ENCODE measurements around the gene BEST2.
A peak's percentile ranks its signal among the peaks of the same experiment; 100 is the strongest.

BEST2 gene

GRCh38 chr19:12782424-12783290 is 31.1 kb downstream of the BEST2 start:
- H3K4me2 ChIP-seq (ENCODE audit: low read depth, low read length): peak overlapping the region; percentile 93
- peak overlapping the region; percentile 78 for H2AFZ ChIP-seq (ENCODE audit: low read length)
- H3K27me3 ChIP-seq (replicated peaks; ENCODE audit: insufficient read depth, low read length): no peaks in the 10 kb centered on the region
- H3K9me2 ChIP-seq (replicated peaks; ENCODE audit: insufficient read depth, low read length): no peaks in the 10 kb centered on the region
- H3K9me3 ChIP-seq (replicated peaks; ENCODE audit: insufficient read depth, low read length): no peaks in the 10 kb centered on the region
- DNase-seq: peak; percentile 23
- H3K4me1 ChIP-seq (ENCODE audit: low read length): peaks cover 12% of the 10 kb centered on the region
- TF ChIP-seq, protein P1, sequence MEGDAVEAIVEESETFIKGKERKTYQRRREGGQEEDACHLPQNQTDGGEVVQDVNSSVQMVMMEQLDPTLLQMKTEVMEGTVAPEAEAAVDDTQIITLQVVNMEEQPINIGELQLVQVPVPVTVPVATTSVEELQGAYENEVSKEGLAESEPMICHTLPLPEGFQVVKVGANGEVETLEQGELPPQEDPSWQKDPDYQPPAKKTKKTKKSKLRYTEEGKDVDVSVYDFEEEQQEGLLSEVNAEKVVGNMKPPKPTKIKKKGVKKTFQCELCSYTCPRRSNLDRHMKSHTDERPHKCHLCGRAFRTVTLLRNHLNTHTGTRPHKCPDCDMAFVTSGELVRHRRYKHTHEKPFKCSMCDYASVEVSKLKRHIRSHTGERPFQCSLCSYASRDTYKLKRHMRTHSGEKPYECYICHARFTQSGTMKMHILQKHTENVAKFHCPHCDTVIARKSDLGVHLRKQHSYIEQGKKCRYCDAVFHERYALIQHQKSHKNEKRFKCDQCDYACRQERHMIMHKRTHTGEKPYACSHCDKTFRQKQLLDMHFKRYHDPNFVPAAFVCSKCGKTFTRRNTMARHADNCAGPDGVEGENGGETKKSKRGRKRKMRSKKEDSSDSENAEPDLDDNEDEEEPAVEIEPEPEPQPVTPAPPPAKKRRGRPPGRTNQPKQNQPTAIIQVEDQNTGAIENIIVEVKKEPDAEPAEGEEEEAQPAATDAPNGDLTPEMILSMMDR (IDR thresholded peaks at IDR 0.05; ENCODE audit: low read length): peak; percentile 16
- TF ChIP-seq EZH2phosphoT487 (IDR thresholded peaks at IDR 0.05; ENCODE audit: low read length): no peak
- no peak overlapping the region for H3K27ac ChIP-seq (ENCODE audit: low read length)
- H3F3A ChIP-seq (ENCODE audit: insufficient read depth, low read length): peaks cover 13% of the 10 kb centered on the region
- H3K9ac ChIP-seq (ENCODE audit: low read length): peak overlapping the region; percentile 34; the same call in 1 of the 2 replicates
- H3K36me3 ChIP-seq (replicated peaks; ENCODE audit: insufficient read depth, low read length): no peaks in the 10 kb centered on the region
- H3K4me3 ChIP-seq (ENCODE audit: low read length): peak overlapping the region; percentile 64
- no peaks in the 10 kb centered on the region for H4K20me1 ChIP-seq (ENCODE audit: insufficient read depth, low read length)
- H3K79me2 ChIP-seq (ENCODE audit: low read length): no peaks in the 10 kb centered on the region

GRCh38 chr19:12783291-12783848 is 31.8 kb downstream of the BEST2 start:
- H2AFZ ChIP-seq (ENCODE audit: low read length): no peak overlapping the region
- no peaks in the 10 kb centered on the region for H3K9me2 ChIP-seq (replicated peaks; ENCODE audit: insufficient read depth, low read length)
- peaks cover 14% of the 10 kb centered on the region for H3K4me1 ChIP-seq (ENCODE audit: low read length)
- no peaks in the 10 kb centered on the region for H3K79me2 ChIP-seq (ENCODE audit: low read length)
- peaks cover 16% of the 10 kb centered on the region for H3F3A ChIP-seq (ENCODE audit: insufficient read depth, low read length)
- no peak for DNase-seq
- no peaks in the 10 kb centered on the region for H4K20me1 ChIP-seq (ENCODE audit: insufficient read depth, low read length)
- TF ChIP-seq EZH2 (optimal IDR thresholded peaks at IDR 0.05; ENCODE audit: low read depth, low read length): no peak
- TF ChIP-seq, protein P1 (IDR thresholded peaks at IDR 0.05; ENCODE audit: low read length): no peak
- TF ChIP-seq EZH2phosphoT487 (IDR thresholded peaks at IDR 0.05; ENCODE audit: low read length): no peak
- H3K4me2 ChIP-seq (ENCODE audit: low read depth, low read length): no peak overlapping the region
- no peak overlapping the region for H3K9ac ChIP-seq (ENCODE audit: low read length)
- H3K4me3 ChIP-seq (ENCODE audit: low read length): no peak overlapping the region
- H3K27ac ChIP-seq (ENCODE audit: low read length): no peak overlapping the region
- no peaks in the 10 kb centered on the region for H3K9me3 ChIP-seq (replicated peaks; ENCODE audit: insufficient read depth, low read length)
- H3K36me3 ChIP-seq (replicated peaks; ENCODE audit: insufficient read depth, low read length): no peaks in the 10 kb centered on the region
- H3K27me3 ChIP-seq (replicated peaks; ENCODE audit: insufficient read depth, low read length): no peaks in the 10 kb centered on the region

GRCh38 chr19:12783849-12784393 is 32.3 kb downstream of the BEST2 start:
- H3F3A ChIP-seq (ENCODE audit: insufficient read depth, low read length): peaks cover 22% of the 10 kb centered on the region
- no peaks in the 10 kb centered on the region for H3K36me3 ChIP-seq (replicated peaks; ENCODE audit: insufficient read depth, low read length)
- no peak overlapping the region for H2AFZ ChIP-seq (ENCODE audit: low read length)
- no peaks in the 10 kb centered on the region for H3K9me2 ChIP-seq (replicated peaks; ENCODE audit: insufficient read depth, low read length)
- H3K9me3 ChIP-seq (replicated peaks; ENCODE audit: insufficient read depth, low read length): no peaks in the 10 kb centered on the region
- H3K27ac ChIP-seq (ENCODE audit: low read length): no peak overlapping the region
- DNase-seq: no peak
- no peaks in the 10 kb centered on the region for H3K79me2 ChIP-seq (ENCODE audit: low read length)
- H3K9ac ChIP-seq (ENCODE audit: low read length): no peak overlapping the region
- no peak overlapping the region for H3K4me2 ChIP-seq (ENCODE audit: low read depth, low read length)
- H3K27me3 ChIP-seq (replicated peaks; ENCODE audit: insufficient read depth, low read length): no peaks in the 10 kb centered on the region
- peaks cover 15% of the 10 kb centered on the region for H3K4me1 ChIP-seq (ENCODE audit: low read length)
- TF ChIP-seq EZH2 (optimal IDR thresholded peaks at IDR 0.05; ENCODE audit: low read depth, low read length): no peak
- no peak for TF ChIP-seq EZH2phosphoT487 (IDR thresholded peaks at IDR 0.05; ENCODE audit: low read length)
- TF ChIP-seq, protein P1 (IDR thresholded peaks at IDR 0.05; ENCODE audit: low read length): no peak
- H3K4me3 ChIP-seq (ENCODE audit: low read length): no peak overlapping the region
- H4K20me1 ChIP-seq (ENCODE audit: insufficient read depth, low read length): no peaks in the 10 kb centered on the region

Data from MM.1S (cell line).